OCI-LY7 (cell line): ENCODE results near the gene GRK4. TPM values are rescaled to one million over a fixed set of nuclear protein-coding genes. Genes with fewer than 3 reads are reported as not detected.
A peak's percentile ranks its signal among the peaks of the same experiment; 100 is the strongest.

Source experiments
- BruUV-seq: library from RNA; stranded (reverse); fragments of 400-500 nt; replicated peaks from 2 replicates; lab custom pipeline; 2021; lab: Mats Ljungman, UMichigan
- CTCF ChIA-PET: fragments of 300-600 bp; sonication (Branson Sonifier 250); formaldehyde crosslinking; loops from one replicate; lab custom pipeline; 2022; ENCODE audit warnings: antibody characterized with exemption; ENCODE audit not compliant: unreplicated experiment; lab: Charles Lee
- POLR2A ChIA-PET: fragments of 300-600 bp; sonication (Branson Sonifier 250); formaldehyde crosslinking; loops from one replicate; lab custom pipeline; 2022; ENCODE audit warnings: antibody characterized with exemption; lab: Charles Lee
- DNase-seq: peaks from one replicate; pipeline ENCODE4 v3.0.0-alpha.2; 2015; ENCODE audit warnings: low spot score
- H2AFZ ChIP-seq: fragments of 200-600 bp; sonication (generic), shearing (Covaris generic); 2 replicates; pipeline ENCODE4 v1.6.1; 2014; ENCODE audit warnings: mild to moderate bottlenecking, antibody characterized with exemption, low read length, moderate library complexity
- H3K27ac ChIP-seq: fragments of 200-600 bp; sonication (generic); 2 replicates; pipeline ENCODE4 v1.5.1; 2014; ENCODE audit warnings: mixed run types, low read depth, mild to moderate bottlenecking, moderate library complexity, low read length, inconsistent platforms; ENCODE audit not compliant: poor library complexity, severe bottlenecking
- H3K36me3 ChIP-seq: fragments of 200-600 bp; sonication (generic); 2 replicates; pipeline ENCODE4 v1.6.1; 2014; ENCODE audit warnings: mild to moderate bottlenecking, antibody characterized with exemption, low read length, moderate library complexity, mixed read lengths; ENCODE audit not compliant: insufficient read depth
- H3K4me1 ChIP-seq: fragments of 200-600 bp; sonication (generic); 2 replicates; pipeline ENCODE4 v1.5.1; 2014; ENCODE audit warnings: mild to moderate bottlenecking, low read length; ENCODE audit not compliant: insufficient read depth, poor library complexity, severe bottlenecking
- H3K4me2 ChIP-seq: fragments of 200-600 bp; sonication (generic); 2 replicates; pipeline ENCODE4 v1.6.1; 2014; ENCODE audit warnings: mild to moderate bottlenecking, low read length
- H3K4me3 ChIP-seq: fragments of 200-600 bp; sonication (generic); 2 replicates; pipeline ENCODE4 v1.5.1; 2014; ENCODE audit warnings: mild to moderate bottlenecking, low read depth, low read length; ENCODE audit not compliant: poor library complexity, severe bottlenecking
- H3K79me2 ChIP-seq: fragments of 200-600 bp; sonication (generic); 2 replicates; pipeline ENCODE4 v1.6.1; 2016; ENCODE audit warnings: low read depth, mild to moderate bottlenecking, low read length, moderate library complexity, mixed read lengths; ENCODE audit not compliant: insufficient read depth
- H3K9me2 ChIP-seq: fragments of 200-600 bp; sonication (generic); 2 replicates; pipeline ENCODE4 v1.6.1; 2016; ENCODE audit warnings: mild to moderate bottlenecking, low read length, mixed read lengths; ENCODE audit not compliant: insufficient read depth
- H3K9me3 ChIP-seq: fragments of 200-600 bp; sonication (generic); 2 replicates; pipeline ENCODE4 v1.6.1; 2014; ENCODE audit warnings: mild to moderate bottlenecking, mixed run types, low read length, mixed read lengths
- H4K20me1 ChIP-seq: fragments of 200-600 bp; sonication (generic); 2 replicates; pipeline ENCODE4 v1.6.1; 2014; ENCODE audit warnings: mild to moderate bottlenecking, antibody characterized with exemption, low read length, moderate library complexity, mixed read lengths; ENCODE audit not compliant: insufficient read depth
- CTCF ChIP-seq: fragments of 200-600 bp; sonication (generic); conservative IDR thresholded peaks from 2 replicates; pipeline ENCODE4 v1.5.1; 2014; ENCODE audit warnings: mild to moderate bottlenecking, antibody characterized with exemption, low read length, moderate library complexity, mixed read lengths
- EZH2phosphoT487 ChIP-seq: fragments of 200-600 bp; sonication (generic); IDR thresholded peaks from 2 replicates; pipeline ENCODE4 v1.6.1; 2018; ENCODE audit warnings: low read depth, borderline replicate concordance, mild to moderate bottlenecking, mixed run types, antibody characterized with exemption, low read length, moderate library complexity, mixed read lengths
- intact Hi-C: fragments of 100-400 bp; cut with micrococcal nuclease; formaldehyde crosslinking; loops from one replicate; pipeline ENCODE4 v1.10.0; 2022; ENCODE audit not compliant: unreplicated experiment
- total RNA-seq, 2 experiments: library from RNA; depleted of rRNA in 1 of 2; stranded (reverse); fragments of >200 nt in 1 of 2; shearing (Covaris generic) in 1 of 2; gene quantifications; 2 replicates each; pipeline ENCODE4 v1.2.3, GENCODE V29; 2014 to 2022

The GRK4 gene
- total RNA-seq, 2 experiments from 2014 or later: 6.5 to 9.1 TPM

GRCh38 chr4:3046162-3046561 lies 82.8 kb downstream of the GRK4 start:
- ChIA-PET POLR2A (interaction anchor here (0.6 to 1.6 kb wide), 3 partner anchors 8 to 30 kb away, joined by 3 to 4 read pairs (median 4); no protein-coding TSS in a partner anchor), CTCF (no interaction called here)
- Histone ChIP-seq H4K20me1 (no peaks in the 10 kb centered on the region), H3K9me3 (no peaks in the 10 kb centered on the region), H3K4me3 (no peak overlapping the region), H3K36me3 (no peaks in the 10 kb centered on the region), H3K4me2 (peak overlapping the region; percentile 36), H2AFZ (peak overlapping the region; percentile 66; the same call in 1 of the 2 replicates), H3K79me2 (no peaks in the 10 kb centered on the region), H3K27ac (peak overlapping the region; percentile 80), H3K4me1 (peaks cover 56% of the 10 kb centered on the region), H3K9me2 (no peaks in the 10 kb centered on the region)
- DNase-seq: peak; percentile 91
- BruUV-seq: no TSS peak
- no peak for TF ChIP-seq CTCF
- TF ChIP-seq EZH2phosphoT487: no peak
- intact Hi-C loops: loop anchor here (2.0 to 5.0 kb wide), 2 partner anchors 91 to 397 kb away; no protein-coding TSS in a partner anchor

- ChIA-PET CTCF (interaction anchor here (0.6 kb wide), 1 partner anchor 22 kb away, joined by 5 read pairs; no protein-coding TSS in a partner anchor), POLR2A (interaction anchor here (1.3 to 1.6 kb wide), 2 partner anchors 8 to 29 kb away, joined by 3 to 4 read pairs; no protein-coding TSS in a partner anchor)
- Histone ChIP-seq H4K20me1 (no peaks in the 10 kb centered on the region), H3K4me1 (peaks cover 51% of the 10 kb centered on the region), H2AFZ (peak overlapping the region; percentile 66; the same call in 1 of the 2 replicates), H3K4me2 (peak overlapping the region; percentile 36), H3K9me2 (no peaks in the 10 kb centered on the region), H3K9me3 (no peaks in the 10 kb centered on the region), H3K4me3 (no peak overlapping the region), H3K79me2 (no peaks in the 10 kb centered on the region), H3K36me3 (no peaks in the 10 kb centered on the region), H3K27ac (peak overlapping the region; percentile 80)
- intact Hi-C loops: loop anchor here (1.0 to 5.0 kb wide), 4 partner anchors 28 to 396 kb away; partner anchors contain the start of genes HTT and HTT-AS
- DNase-seq: no peak
- TF ChIP-seq CTCF: no peak
- TF ChIP-seq EZH2phosphoT487: no peak
- no TSS peak for BruUV-seq
Measured at GRCh38 chr4:3046623-3047022, 83.3 kb downstream of the GRK4 start.
